Skeletal muscle tissue (tissue), 4 donors: ENCODE results near the gene AATK. TPM values are rescaled to one million over a fixed set of nuclear protein-coding genes. Genes with fewer than 3 reads are reported as not detected.

Experiments used
- H3K27ac ChIP-seq: one replicate; pipeline ENCODE4 v1.7.0; 2013; ENCODE audit warnings: mild to moderate bottlenecking, low read depth, low read length, inconsistent platforms
- H3K27me3 ChIP-seq, 3 donors: one replicate each; pipeline ENCODE4 v1.7.0; 2013; ENCODE audit warnings: low read length in 3 of 3; ENCODE audit not compliant: control insufficient read depth in 3 of 3, insufficient read depth in 3 of 3
- H3K36me3 ChIP-seq, 3 donors: one replicate each; pipeline ENCODE4 v1.7.0; 2013; ENCODE audit warnings: low read length in 3 of 3; ENCODE audit not compliant: control insufficient read depth in 3 of 3, insufficient read depth in 3 of 3
- H3K4me1 ChIP-seq, 3 donors: one replicate each; pipeline ENCODE4 v1.7.0; 2013; ENCODE audit warnings: low read length in 3 of 3, mild to moderate bottlenecking in 3 of 3; ENCODE audit not compliant: control insufficient read depth in 3 of 3, insufficient read depth in 3 of 3
- H3K4me3 ChIP-seq, 3 donors: one replicate each; pipeline ENCODE4 v1.7.0; 2013; ENCODE audit warnings: low read length in 3 of 3
- H3K9ac ChIP-seq, 3 donors: one replicate each; pipeline ENCODE4 v1.7.0; 2013; ENCODE audit warnings: low read length in 3 of 3, mild to moderate bottlenecking in 3 of 3, moderate library complexity in 2 of 3, low read depth in 1 of 3
- H3K9me3 ChIP-seq, 3 donors: one replicate each; pipeline ENCODE4 v1.7.0; 2013; ENCODE audit warnings: low read length in 3 of 3; ENCODE audit not compliant: control insufficient read depth in 3 of 3
- total RNA-seq: library from RNA; depleted of rRNA; stranded (reverse); fragments of >200 nt; gene quantifications from one replicate; pipeline ENCODE4 v1.2.3, GENCODE V29; 2014
- donor health status: Osteomylitis.

Gene AATK
- total RNA-seq, 1 donor from 2014 or later, result 10.4 TPM

DNA sequence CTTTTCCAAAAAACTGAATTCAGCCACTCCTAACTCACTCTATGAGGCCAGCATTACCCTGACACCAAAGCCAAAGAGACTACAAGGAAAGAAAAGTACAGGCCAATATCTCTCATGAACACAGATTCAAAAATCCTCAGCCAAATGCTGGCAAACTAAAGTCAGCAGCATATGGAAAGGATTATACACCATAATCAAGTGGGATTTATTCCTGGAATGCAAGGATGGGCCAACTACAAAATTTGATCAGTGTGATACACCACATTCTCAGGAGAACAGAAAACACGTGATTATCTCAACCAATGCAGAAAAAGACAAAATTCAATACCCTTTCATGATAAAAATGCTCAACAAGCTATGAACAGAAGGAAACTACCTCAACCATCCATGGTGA, 7.7 kb upstream of the AATK start:
- no peaks in the 10 kb centered on the region for H3K9me3 ChIP-seq
- no peak overlapping the region for H3K4me3 ChIP-seq
- H3K4me1 ChIP-seq, result peaks cover 0 to 4% (median 2%) of the 10 kb centered on the region in 3 donors
- H3K27me3 ChIP-seq, result peaks cover 3 to 19% (median 11%) of the 10 kb centered on the region in 3 donors
- H3K36me3 ChIP-seq, result no peaks in the 10 kb centered on the region
- no peak overlapping the region for H3K27ac ChIP-seq
- no peak overlapping the region for H3K9ac ChIP-seq

DNA sequence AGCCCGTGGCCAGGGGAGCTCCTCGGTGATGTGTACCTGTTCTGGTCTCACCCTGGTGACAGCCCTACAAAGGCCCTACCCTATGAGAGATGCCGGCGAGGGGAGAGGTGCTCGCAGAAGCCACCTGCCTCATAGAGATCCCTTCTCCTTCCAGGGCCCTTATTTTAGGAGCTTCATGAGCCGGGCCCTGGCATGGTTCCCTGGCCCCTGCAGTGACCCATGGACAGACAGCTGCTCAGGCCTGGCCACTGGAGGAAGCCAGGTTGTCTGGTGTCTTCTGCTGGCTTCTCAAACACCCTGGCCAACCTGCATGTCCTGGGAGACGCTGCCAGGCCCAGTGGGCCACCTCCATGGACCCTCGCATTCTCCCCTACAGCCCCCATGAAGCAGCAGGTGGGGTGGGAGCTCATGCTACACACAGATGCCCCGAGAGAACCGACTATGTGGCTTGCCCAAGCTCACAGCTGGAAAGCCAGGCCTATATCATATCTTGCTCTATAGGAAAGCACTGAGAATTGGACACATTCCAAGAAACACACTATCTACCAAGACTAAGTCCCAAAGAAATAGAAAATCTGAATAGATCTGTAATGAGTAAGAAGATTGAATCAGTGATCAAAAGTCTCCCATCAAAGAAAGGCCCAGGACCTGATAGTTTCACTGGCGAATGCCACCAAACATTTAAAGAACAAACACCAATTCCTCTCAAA, 7.2 kb upstream of the AATK start:
- H3K9me3 ChIP-seq, result no peaks in the 10 kb centered on the region
- peaks cover 3 to 20% (median 11%) of the 10 kb centered on the region in 3 donors for H3K27me3 ChIP-seq
- H3K9ac ChIP-seq, result no peak overlapping the region
- H3K4me3 ChIP-seq, result no peak overlapping the region
- no peaks in the 10 kb centered on the region for H3K36me3 ChIP-seq
- no peak overlapping the region for H3K27ac ChIP-seq
- peaks cover 0 to 4% (median 2%) of the 10 kb centered on the region in 3 donors for H3K4me1 ChIP-seq

DNA sequence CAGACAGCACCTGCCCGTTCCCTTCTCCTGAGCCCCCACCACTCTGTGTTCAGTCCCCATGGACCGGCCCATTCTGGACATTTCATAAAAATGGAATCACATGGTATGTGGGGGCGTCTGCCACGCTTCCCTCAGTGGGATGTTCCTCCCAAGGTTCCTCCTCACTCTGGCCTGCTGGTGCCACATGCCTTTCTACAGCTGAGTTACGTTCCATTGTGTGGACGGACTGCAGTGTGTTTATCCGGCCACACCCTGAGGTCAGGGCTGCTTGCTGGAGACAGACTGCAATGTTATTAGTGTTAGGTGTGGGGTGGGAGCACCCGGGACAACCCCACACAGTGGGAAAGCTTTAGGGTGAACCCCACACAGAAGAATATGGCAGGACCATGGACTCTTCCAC, 5.9 kb upstream of the AATK start:
- no peak overlapping the region for H3K4me3 ChIP-seq
- no peak overlapping the region for H3K27ac ChIP-seq
- peaks cover 15 to 33% (median 22%) of the 10 kb centered on the region in 3 donors for H3K27me3 ChIP-seq
- H3K36me3 ChIP-seq, result no peaks in the 10 kb centered on the region
- no peaks in the 10 kb centered on the region for H3K9me3 ChIP-seq
- peaks cover 0 to 4% (median 2%) of the 10 kb centered on the region in 3 donors for H3K4me1 ChIP-seq
- no peak overlapping the region for H3K9ac ChIP-seq

DNA sequence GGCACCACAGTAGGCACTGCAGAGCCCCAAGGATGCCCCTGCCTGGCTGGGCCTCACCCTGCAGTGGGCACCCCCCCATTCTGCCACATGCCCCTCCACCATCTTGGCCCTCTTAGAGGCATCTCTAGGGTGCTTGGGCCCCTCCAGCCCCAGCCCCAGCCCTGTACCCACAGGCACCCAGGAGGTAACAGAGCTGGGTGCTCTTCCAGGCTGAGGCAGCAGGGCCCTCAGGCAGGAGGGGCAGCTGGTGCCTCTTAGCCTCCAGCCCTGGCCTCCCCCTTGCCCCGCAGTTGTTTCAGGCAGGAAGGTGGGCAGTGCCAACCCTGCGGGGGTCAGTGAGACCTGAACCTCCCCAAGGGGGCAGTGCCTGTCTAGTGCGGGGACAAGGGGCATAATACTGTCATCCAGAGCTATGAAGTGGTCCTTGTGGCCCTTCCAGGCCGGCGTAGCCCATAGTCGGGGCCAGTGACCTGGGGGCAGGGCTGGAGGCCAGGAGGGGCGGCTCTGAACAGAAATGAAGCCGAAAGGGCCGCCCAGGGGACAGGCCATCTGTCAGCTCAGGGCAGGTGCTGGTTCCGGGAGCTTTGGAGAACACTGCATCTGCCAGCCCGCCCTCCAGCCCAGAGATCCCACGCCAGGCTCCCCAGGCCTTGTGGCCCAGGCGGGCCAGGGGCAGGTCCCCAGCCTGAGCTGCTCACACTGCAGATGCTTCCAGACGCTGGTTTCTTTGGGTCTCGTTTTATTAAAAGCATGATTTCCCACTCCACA, 4.9 kb upstream of the AATK start:
- no peak overlapping the region for H3K9ac ChIP-seq
- no peaks in the 10 kb centered on the region for H3K9me3 ChIP-seq
- no peak overlapping the region for H3K27ac ChIP-seq
- no peaks in the 10 kb centered on the region for H3K36me3 ChIP-seq
- peaks cover 0 to 4% (median 2%) of the 10 kb centered on the region in 3 donors for H3K4me1 ChIP-seq
- H3K4me3 ChIP-seq, result no peak overlapping the region
- H3K27me3 ChIP-seq, result peaks cover 21 to 38% (median 28%) of the 10 kb centered on the region in 3 donors

DNA sequence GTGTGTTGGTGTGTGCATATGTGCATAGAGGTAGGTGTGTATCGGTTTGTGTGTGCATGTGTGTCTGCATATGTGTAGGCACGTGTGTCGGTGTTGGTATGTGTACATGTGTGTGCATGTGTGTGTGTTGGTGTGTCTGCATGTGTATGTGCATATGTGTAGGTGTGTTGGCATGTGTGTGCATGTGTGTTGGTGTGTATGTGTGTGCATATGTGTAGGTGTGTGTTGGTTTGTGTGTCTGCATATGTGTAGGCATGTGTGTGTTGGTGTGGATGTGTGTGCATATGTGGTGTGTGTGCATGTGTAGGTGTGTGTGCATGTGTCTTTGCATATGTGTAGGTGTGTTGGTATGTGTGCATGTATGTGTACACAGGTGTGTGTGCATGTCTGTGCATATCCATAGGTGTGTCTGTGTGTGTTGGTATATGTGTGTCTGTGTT, 3.9 kb upstream of the AATK start:
- Histone ChIP-seq H3K27me3 (peaks cover 29 to 47% (median 35%) of the 10 kb centered on the region in 3 donors), H3K36me3 (no peaks in the 10 kb centered on the region), H3K9ac (no peak overlapping the region), H3K4me3 (no peak overlapping the region), H3K27ac (no peak overlapping the region), H3K4me1 (peaks cover 0 to 5% (median 4%) of the 10 kb centered on the region in 3 donors), H3K9me3 (no peaks in the 10 kb centered on the region)

DNA sequence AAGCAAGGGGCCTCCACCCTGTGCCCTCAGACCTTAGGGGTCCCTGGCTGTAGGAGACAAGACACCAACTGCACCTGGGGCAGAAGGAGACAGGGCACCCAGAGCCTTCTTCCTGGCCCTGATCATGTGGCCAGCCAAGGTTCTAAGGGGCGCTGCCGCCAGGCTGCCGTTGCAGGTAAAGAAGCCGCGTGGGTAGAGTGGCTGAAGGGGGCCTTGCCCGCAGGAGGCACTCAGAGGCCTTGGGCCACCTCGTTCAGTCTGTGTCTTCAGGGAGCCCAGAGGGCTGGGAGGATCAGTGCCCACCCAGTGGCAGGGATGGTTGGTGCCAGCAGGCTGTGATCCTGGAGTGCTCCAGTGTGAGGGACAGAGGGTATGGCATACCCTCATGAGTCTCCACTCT, 1.6 kb upstream of the AATK start:
- H3K27me3 ChIP-seq, result peaks cover 40 to 64% (median 43%) of the 10 kb centered on the region in 3 donors
- H3K27ac ChIP-seq, result no peak overlapping the region
- no peak overlapping the region for H3K4me3 ChIP-seq
- H3K4me1 ChIP-seq, result peaks cover 0 to 5% (median 0%) of the 10 kb centered on the region in 3 donors
- no peaks in the 10 kb centered on the region for H3K36me3 ChIP-seq
- no peaks in the 10 kb centered on the region for H3K9me3 ChIP-seq
- H3K9ac ChIP-seq, result no peak overlapping the region

DNA sequence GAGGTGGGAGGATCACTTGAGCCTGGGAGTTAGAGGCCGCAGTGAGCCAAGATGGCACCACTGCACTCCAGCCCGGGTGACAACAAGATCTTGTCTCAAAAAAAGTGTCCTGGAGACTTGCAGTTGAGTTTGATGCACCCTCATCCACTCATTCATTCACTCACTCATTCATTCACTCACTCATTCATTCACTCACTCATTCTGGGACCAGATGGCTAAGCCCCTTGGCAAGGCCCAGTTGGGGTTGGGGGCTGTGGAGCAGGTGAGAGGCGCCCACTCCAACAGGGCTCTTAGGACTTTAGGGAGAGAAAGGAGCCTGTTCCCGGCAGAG, 1.1 kb upstream of the AATK start:
- Histone ChIP-seq H3K27ac (no peak overlapping the region), H3K9ac (no peak overlapping the region), H3K36me3 (no peaks in the 10 kb centered on the region), H3K4me1 (peaks cover 0 to 5% (median 0%) of the 10 kb centered on the region in 3 donors), H3K27me3 (peaks cover 40 to 65% (median 43%) of the 10 kb centered on the region in 3 donors), H3K9me3 (no peaks in the 10 kb centered on the region), H3K4me3 (no peak overlapping the region)

DNA sequence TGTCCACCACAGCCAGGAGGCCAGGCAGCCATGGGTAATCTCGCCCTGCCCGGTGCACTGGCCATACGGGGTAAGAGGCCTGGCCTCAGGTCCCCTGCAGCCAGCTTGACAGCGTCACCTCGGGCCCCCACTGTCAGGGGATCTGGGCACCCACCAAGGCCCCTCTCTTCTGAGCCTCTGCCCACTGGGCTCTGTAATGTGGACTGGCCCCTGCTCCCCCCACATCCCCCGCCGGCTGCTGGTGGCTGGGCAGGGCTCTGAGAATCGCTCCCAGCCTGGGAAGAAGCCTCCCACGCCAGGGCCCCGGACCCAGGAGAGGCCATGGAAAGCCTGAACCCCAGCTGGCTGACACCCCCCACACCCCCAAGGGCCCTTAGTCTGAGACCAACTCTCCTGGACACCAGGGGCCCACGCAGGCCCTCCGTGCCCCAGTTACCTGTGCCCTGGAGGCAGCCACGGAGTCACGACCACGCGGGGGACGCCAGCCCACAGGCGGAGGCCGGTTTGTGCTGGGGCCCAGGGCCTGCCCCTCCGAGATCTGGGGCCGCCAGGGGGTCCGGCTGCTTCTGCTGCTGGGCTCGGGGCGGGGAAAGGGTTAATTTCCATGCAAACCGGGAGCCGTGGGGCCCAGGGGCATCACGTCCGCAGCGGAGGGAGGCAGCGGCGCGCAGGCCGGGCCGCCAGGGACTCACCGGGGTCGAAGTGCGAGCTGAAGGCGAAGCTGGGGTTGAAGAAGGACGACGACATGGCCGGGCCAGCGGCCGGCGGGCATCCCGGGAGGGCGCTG, 582 bp downstream of the AATK start, which contains the start of gene PVALEF:
Gene PVALEF (plus strand): TSS at position 262 of the 787 bp plus-strand sequence. CDS start 15,720 bp downstream, outside the sequence.
- H3K27me3 ChIP-seq, result peaks cover 37 to 57% (median 38%) of the 10 kb centered on the region in 3 donors
- no peak within 1 kb of the TSS for H3K27ac ChIP-seq
- peaks cover 0 to 6% (median 0%) of the 10 kb centered on the region in 3 donors for H3K4me1 ChIP-seq
- H3K9me3 ChIP-seq, result no peaks in the 10 kb centered on the region
- no peak within 1 kb of the TSS for H3K9ac ChIP-seq
- no peak within 1 kb of the TSS for H3K4me3 ChIP-seq
- no peaks in the 10 kb centered on the region for H3K36me3 ChIP-seq

DNA sequence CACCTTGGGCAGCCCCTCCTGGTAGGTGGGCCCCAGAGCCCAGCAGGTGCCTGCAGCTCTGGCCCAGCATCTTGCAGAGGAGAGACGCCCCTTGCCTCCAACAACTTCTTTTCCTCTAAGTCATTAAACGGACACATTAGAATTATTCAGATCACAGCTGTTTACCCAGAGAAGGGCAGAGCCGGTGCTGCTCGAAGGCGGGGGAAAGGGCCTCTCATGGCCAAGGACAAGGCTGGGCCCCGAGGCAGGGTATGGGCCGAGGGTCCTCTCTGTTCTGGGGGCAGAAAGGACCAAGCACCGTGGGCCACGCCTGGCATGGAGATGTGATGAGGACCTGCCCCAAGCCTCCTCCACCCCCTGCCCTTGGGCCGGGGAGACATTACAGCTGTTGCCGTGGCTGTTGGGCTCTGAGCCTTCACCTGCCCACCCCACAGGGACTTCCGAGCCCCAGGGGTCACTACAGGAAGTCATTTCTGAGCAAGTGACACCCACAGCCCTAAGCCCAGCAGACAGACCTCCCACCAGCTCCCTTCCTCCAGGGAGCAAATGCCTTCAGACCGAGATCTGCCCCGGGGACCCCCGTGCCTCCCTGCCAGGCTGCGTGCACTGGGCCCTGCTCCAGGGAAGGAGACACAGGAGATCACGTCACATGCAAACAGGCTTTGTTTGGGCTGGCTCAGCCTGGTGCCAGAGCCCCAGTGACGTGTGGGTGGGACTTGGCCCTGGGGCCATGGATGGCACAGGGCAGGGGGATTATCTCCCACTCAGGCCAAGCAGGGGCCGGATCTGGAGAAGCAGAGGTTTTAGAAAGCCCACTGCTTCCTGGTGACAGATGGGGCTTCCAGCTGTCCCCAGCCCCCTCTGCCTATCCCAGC, 1.4 kb downstream of the AATK start:
- peaks cover 32 to 54% (median 41%) of the 10 kb centered on the region in 3 donors for H3K27me3 ChIP-seq
- H3K27ac ChIP-seq, result no peak overlapping the region
- H3K4me1 ChIP-seq, result peaks cover 0 to 6% (median 0%) of the 10 kb centered on the region in 3 donors
- H3K9me3 ChIP-seq, result no peaks in the 10 kb centered on the region
- no peaks in the 10 kb centered on the region for H3K36me3 ChIP-seq
- no peak overlapping the region for H3K9ac ChIP-seq
- no peak overlapping the region for H3K4me3 ChIP-seq
